GM21526 (cell line): ENCODE results near the gene INTS4.
A peak's percentile ranks its signal among the peaks of the same experiment; 100 is the strongest.
"Not testable (repeated sequence)": the region's sequence is repeated elsewhere in the genome, so short reads cannot be mapped to it uniquely, and the experiment has no call there.

Experiments
- ATAC-seq: cut with Tn5 transposase; IDR thresholded peaks from one replicate; pipeline ENCODE4 v1.9.1; 2021; ENCODE audit warnings: moderate library complexity; ENCODE audit not compliant: unreplicated experiment, low FRiP score

INTS4 gene

DNA sequence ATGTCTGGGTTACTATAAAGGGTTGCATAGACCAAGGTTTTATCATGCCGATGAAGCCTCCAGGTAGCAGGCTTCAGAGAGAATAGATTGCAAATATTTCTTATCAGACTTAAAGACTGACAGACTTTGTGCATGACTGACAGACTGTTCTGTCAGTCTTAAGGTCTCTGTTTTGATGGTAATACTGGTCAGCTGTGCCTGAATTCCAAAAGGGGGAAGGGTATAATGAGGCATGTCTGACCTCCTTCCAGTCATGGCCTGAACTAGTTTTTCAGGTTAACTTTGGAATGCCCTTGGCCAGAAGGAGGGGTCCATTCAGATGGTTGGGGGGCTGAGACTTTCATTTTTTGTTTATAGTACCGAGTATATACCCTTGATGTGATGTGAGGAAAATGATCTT, 33.3 kb upstream of the INTS4 start:
- ATAC-seq = no peak

DNA sequence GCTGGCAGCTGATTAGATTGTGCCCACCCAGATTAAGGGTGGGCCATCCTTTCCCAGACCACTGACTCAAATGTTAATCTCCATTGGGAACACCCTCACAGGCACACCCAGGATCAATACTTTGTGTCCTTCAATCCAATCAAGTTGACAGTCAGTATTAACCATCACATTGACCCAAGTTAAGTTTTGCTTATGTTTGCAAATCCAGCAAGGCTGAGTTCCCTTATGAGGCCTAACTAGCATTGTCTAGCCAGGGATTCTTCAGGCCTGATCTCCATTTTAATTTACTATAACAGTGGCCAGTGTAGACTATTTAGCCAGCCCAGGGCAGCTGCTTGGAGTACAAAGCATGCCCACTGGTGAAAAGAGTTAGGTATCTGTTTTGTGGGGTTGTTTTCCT, 30.9 kb upstream of the INTS4 start:
- ATAC-seq = no peak

DNA sequence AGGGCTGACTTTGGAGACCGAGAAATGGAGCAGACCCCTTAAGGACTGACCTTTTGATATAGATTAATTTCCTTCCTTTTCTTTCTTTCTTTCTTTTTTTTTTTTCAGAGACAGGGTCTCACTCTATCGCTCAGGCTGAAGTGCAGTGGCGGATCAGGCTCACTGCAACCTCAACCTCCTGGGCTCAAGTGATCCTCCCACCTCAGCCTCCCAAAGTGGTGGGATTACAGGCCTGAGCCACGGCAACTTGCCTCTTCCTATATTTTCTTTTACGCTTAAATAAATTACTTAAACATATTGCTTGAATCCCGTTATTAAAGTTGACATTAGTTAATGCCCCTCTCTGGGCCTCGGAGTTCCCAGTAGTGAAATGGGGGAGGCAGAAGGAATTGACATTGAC, 29.0 kb upstream of the INTS4 start:
- ATAC-seq = no peak

DNA sequence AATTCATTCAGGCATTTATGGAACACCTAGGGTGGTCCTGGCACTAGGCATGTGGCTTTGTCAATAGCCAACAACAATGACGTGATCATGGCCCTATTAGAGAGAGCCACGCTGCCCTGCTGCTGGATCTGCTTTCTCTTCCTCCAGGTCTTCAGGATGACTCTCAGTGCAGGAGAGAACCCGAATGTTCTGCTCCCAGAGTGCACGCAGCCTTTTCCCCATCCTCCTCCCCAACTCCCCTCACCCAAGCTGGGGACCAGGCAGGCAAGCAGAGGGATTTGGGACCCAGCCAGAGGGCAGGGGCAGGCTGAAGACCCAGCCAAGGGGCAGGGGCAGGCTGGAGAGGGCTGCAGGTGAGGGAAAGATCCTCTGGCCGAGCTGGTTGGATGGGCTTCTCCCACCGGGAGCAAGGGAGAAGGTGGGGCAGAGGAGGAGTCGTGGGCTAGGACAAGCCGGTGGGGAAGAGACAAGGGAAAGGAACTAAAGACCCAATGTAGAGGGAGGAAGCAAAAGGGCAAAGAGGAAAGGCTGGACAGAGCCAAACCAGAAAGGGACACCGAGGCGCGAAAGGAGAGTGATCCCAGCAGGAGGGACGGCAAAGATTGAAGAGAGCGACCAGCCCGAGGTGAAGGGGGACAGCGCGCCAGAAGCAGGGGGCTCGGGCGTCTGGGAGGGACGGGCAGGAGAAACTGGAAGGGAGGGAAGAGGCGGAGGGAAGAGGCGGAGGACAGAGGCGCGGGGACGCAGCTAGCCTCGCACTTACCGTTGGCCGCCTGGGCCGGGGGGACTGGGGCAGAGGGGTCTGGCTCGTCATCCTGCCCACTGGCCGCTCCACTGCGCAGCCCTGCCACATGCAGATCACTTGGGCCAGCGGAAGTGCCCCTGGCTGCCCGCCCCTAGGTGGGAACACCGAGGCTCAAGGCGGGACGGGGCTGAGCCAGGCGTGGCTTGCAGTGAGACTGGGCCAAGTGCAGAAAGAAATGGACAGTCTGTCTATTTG, 28.2 kb upstream of the INTS4 start, which contains the start of gene KCTD14:
TSS of gene KCTD14 (minus strand) at position 880 of the 1,000 bp plus-strand sequence. CDS start at position 853, 27 bp downstream.
- no peak for ATAC-seq

DNA sequence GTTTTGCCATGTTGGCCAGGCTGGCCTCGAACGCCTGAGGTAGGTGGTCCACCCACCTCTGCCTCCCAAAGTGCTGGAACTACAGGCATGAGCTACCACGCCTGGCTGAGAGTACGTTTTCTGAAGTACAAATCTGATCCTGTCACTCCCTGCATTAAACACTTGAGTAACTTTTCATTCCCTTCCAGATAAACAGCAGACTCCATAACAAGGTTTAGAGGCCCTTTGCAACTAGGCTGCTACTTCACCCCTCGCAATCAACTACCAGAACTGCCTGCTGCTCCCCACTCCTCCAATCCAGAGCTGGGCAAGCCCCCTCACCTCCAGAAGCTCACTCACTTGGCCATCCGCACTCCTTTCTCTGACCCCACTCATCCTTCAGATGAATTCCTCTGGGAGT, 27.1 kb upstream of the INTS4 start:
- no peak for ATAC-seq

DNA sequence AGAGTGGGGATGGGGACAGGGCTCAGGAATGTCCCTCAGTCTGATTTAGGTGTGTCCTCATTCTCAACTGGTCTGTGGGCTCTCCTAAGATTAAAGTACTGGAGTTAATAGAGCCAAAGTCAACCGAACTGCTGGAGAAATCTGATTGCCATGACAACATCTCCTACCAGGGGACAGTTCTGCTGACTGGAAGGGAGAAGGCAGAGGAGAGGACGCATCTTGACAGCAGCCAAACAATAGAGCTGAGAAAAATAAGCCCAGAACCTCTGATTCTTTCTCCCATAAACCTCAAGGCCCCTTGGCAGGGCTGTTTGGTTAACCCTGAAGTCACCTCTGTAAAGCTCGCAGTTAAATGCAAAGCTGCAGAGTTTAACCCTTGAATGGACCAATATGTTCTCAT, 25.8 kb upstream of the INTS4 start:
- ATAC-seq = no peak

DNA sequence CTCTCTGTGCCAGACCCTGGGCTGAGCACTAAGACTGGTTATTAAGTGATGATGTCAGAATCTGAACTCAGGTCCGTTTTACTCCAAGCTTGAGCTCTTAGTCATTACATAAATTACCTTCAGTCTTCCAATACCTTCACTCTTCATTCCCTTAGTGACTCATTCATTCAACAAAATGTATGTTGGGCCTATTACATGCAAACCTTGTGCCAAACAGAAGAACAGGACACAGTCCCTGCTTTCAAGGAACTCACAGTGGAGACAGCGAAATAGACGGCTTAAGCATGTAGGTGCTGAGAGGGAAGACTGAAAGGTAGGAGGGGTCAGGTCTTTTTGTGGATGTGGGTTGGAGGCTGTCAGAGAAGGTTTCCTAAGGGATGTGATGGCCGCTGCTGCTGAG, 25.3 kb upstream of the INTS4 start:
- ATAC-seq = no peak

DNA sequence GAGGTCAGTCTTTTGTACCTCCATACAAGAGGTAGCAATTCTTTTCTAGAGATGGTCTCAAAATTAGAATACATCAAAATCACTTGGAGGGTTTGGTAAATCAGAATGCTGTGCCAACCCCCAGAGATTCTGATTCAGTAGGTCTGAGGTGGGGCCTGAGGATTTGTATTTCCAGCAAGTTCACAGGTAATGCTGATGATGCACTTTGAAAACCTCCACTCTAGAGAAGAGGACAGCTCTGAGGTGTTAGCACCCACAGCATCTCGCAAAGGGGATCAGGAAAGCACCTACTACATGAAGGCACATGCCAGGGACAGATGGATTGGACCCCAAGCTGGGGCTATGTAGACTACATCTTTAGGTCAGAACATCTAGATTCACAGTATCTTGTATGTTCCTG, 21.4 kb upstream of the INTS4 start:
- no peak for ATAC-seq

DNA sequence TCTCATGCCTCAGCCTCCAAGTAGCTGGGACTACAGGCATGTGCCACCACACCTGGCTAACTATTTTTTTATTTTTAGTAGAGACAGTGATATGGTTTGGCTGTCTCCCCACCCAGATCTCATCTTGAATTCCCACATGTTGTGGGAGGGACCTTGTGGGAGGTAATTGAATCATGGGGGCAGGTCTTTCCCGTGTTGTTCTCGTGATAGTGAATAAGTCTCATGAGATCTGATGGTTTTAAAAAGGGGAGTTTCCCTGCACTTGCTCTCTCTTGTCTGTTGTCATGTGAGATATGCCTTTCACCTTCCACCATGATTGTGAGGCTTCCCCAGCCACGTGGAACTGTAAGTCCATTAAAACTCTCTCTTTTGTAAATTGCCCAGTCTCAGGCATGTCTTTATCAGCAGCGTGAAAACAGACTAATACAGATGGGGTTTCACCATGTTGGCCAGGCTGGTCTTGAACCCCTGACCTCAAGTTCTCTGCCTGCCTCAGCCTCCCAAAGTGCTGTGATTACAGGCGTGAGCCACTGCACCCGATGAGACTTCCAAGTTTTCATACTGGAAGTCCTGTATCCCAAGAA, 20.6 kb upstream of the INTS4 start:
- ATAC-seq = not testable (repeated sequence)

DNA sequence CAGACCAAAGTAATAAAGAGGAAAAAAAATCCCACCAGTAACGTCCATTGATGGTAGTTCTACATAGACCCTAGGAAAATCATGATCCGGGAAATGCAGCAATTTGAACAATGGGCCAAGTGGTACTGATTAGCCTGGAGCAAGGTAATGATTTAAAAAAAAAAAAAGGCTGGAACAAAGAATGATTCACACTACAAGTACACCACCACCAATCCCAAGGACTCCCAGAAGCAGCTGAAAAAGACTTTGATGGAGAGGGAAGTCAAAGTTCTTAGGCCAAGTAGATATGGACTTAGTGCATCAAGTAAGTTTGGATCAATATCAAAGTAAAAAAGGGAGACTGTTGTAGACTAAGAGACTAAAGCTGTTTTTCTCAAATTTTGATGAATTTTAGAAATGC, 16.8 kb upstream of the INTS4 start:
- no peak for ATAC-seq

DNA sequence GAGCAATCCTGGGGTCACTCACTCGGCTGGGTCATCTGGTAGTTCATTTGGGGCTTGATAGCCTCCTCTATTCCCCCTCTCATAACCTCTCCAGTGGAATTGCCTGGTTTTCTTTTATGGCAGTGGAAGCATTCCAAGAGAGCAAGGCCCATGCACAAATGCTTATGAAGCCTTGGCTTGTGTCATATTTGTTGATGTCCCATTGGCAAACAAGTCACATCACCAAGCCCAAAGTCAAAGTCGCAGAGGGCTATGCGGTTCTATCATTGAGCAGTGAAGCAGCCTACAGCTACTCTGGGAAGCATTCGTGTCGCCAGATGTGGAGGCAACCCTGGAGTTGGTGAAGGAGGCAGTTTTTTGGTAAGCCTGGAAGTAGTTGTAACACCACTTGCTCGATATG, 16.3 kb upstream of the INTS4 start:
- no peak for ATAC-seq

DNA sequence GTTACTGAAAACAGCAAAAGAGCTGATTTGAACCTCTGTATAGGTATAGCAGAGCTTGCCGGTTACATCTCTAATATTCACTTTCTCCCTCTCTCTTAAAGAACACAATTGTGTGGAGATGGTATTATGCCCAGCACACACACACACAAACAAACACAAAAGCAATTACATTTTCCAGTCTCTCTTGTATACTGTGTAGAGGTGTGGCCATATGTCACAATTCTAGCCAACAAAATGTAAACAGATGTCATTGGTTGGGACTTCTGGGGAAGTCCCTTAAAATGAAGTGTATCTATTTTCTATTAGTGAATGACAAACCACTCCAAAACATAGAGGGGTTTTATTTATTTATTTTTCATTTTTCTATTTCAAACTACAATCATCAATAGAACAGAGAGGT, 15.8 kb upstream of the INTS4 start:
- ATAC-seq = no peak

DNA sequence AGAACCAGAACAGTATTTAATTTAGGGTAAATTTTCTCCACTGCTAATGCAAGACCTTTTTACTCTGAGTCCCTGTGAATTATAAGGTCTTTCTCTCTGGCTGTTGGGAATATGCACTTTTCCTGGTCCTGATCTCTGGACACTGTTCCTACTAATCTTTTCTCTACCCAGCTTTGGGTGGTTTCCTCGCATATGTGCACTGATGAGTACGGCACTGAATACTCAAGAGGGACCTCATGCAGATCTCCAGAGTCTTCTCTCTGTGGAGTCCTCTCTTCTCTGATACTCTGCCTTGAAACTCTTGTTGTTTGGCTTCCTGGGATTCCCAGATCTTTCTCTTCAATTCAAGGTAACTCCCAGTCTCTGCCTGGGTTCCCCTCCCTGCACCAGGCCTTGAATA, 14.6 kb upstream of the INTS4 start:
- no peak for ATAC-seq

DNA sequence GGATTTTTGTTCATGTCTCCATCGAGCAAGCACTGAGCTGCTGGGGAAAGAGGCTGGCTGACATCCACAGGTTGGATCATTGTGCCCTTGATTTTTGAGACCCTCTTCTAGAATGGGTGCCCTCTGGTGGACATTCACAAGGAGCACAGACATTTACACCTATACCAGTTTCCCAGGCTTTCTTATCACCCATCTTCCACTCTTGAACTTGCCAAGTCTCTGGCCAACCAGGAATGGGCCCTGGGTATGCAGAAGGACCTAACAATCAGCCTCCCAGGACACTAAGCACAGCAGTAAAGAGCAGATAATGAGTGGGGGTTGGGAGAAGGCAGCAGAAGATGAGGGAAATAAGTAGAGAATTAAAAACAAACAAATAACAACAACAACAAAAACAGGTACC, 5.7 kb upstream of the INTS4 start:
- ATAC-seq = peak; percentile 68

DNA sequence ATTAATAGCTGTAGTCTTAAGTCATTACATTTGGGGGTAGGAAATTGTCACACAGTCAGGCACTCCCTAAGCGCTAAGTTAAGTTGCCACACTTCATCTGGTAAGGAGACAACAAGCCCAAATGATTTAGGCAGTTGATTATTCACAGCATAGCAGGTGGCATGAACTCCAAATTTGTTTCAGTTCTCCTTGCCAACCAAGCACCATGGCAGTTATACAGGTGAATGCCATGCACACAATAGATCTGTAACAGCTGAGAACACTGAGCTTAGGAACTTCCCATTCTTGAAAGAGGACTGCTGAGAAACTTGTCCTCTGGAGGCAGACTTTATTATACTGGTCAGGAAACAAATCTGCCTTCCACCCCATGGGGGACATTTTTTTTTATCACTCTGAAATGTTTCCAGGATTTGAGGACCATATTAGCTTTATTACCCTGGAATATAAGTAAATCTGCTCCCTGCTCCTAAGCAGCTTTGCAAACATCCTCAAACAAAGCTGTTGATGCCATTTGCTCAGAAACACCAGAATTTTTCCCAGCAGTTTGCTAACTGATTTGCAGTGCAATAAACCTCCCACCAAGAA, 5.1 kb upstream of the INTS4 start:
- no peak for ATAC-seq

DNA sequence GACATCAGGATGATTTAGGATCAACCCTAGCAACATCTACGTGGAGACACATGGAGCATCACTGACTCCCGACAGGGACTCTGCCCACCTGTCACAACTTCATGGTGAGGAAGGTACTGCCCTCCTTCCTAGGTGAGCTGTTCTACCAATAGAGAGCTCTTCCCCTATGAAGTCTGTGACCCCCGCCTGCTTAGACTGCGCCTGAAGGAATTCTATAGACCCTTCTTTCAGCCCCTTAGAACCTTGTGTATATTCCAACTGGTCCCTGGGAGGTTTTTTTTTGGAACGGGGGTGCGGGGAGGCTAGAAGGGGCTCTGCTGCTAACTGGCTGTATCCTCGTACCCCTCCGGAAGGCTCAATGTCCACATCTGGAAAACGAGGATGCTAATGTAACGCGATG, 566 bp downstream of the INTS4 start:
- no peak for ATAC-seq

DNA sequence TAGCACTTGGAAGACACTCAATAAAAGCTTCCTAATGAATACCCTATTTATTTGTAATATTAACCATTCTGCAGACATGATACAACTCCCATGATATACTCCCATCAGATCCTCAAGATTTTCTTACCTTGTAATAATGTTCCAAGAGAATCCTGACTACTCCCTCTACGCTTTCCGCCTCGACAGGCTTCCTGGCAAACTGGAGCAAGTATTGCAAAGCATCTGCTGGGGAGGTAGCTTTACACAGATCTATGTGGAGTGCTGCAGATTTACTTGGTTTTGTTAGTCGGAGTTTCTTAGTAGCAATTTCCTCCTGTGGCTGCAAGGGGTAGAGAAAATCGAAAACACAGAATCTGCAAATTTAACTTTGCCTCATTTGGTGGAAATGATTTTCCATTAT, 3.5 kb downstream of the INTS4 start:
- ATAC-seq = no peak

DNA sequence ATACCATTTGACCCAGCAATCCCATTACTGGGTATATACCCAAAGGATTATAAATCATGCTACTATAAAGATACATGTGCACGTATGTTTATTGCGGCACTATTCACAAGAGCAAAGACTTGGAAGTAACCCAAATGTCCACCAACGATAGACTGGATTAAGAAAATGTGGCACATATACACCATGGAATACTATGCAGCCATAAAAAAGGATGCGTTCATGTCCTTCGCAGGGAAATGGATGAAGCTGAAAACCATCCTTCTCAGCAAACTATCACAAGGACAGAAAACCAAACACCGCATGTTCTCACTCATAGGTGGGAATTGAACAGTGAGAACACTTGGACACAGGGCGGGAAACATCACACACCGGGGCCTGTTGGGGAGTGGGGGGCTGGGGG, 8.0 kb downstream of the INTS4 start:
- ATAC-seq = not testable (repeated sequence)

DNA sequence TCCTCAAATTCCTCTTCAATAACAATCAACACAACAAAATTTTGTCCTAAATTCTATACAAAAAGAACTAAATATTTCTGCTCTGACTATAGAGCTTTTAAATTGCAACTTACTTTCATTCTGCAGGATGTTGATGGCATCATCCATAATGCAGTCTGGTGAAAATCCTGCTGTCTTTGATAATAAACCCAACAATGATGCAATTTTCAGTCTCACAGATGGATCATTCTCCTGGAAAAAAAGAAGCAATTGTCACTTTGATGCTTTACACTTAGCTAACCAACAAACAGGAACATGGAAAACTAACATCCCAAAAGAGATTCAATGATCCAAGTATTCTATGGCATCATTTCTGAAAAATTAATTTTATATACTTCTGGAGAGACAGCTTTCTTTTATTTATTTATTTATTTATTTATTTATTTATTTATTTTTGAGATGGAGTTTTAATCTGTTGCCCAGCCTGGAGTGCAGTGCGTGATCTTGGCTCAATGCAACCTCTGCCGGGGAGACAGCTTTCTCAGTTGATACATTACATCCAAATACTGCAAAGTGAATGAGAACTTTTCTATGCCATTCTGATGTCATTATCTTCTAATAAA, 13.0 kb downstream of the INTS4 start:
- ATAC-seq = no peak

DNA sequence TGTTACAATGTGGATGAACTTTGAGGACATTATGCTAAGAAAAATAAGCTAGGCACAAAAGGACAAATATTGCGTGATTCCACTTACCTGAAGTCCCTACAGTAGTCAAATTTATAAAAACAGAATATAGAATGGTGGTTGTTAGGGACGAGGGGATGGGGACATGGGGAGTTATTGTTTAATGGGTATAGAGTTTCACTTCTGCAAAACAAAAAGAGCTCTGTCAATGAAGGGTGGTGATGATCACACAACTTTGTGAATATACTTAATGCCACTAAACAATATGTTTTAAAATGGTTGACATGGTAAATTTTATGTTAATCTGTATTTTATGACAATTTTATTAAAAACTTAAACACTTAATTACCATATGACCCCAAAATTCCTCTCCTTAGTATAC, 26.1 kb downstream of the INTS4 start:
- no peak for ATAC-seq

DNA sequence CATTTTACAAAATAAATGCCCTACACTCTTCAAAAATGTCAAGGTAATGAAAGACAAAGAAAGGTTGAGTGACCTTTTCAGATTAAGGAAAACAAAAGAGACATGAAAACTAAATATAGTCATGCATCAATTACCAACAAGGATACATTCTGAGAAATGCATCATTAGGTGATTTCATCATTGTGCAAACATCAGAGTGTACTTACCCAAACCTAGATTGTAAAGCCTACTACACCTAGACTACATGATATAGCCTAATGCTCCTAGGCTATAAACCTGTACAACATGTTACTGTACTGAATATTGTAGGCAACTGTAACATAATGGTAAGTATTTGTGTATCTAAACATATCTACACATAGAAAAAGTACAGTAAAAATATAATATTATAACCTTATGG, 26.7 kb downstream of the INTS4 start:
- no peak for ATAC-seq
